SK-N-SH treated with all-trans-retinoic acid at 6 μM for 48 hours (cell line): ENCODE measurements around the gene BTBD8.

Experiments used
- ATAC-seq: fragments of 200-7000 bp; cut with Tn5 transposase; 3 replicates; pipeline ENCODE4 v1.9.1; 2020; ENCODE audit warnings: mild to moderate bottlenecking, moderate library complexity
- ARNTL ChIP-seq: fragments of 450-650 bp; formaldehyde crosslinking; IDR thresholded peaks from 2 replicates; pipeline ENCODE4 v1.5.0; 2020; ENCODE audit warnings: low read depth, mild to moderate bottlenecking, moderate library complexity, borderline replicate concordance
- BACH2 ChIP-seq: fragments of 250-450 bp; sonication (Bioruptor Pico); IDR thresholded peaks from 2 replicates; pipeline ENCODE4 v1.9.0; 2021; ENCODE audit warnings: mild to moderate bottlenecking, borderline replicate concordance
- CREB5 ChIP-seq: fragments of 250-450 bp; sonication (Bioruptor Pico); IDR thresholded peaks from 2 replicates; pipeline ENCODE4 v1.5.1; 2020; ENCODE audit warnings: low read depth, mild to moderate bottlenecking, moderate library complexity
- CSDC2 ChIP-seq: fragments of 250-450 bp; sonication (Bioruptor Pico); IDR thresholded peaks from 2 replicates; pipeline ENCODE4 v1.5.0; 2020; ENCODE audit warnings: mild to moderate bottlenecking, moderate library complexity
- CSRNP3 ChIP-seq: fragments of 250-450 bp; sonication (Bioruptor Pico); IDR thresholded peaks from 2 replicates; pipeline ENCODE4 v1.5.1; 2021; ENCODE audit warnings: mild to moderate bottlenecking, moderate library complexity
- ESRRG ChIP-seq: fragments of 250-450 bp; sonication (Bioruptor Pico); IDR thresholded peaks from 2 replicates; pipeline ENCODE4 v1.6.1; 2021; ENCODE audit warnings: mild to moderate bottlenecking
- GLIS3 ChIP-seq: fragments of 250-450 bp; sonication (Bioruptor Pico); IDR thresholded peaks from 2 replicates; pipeline ENCODE4 v1.5.0; 2020; ENCODE audit warnings: mild to moderate bottlenecking, moderate library complexity
- ISL1 ChIP-seq: fragments of 250-450 bp; sonication (Bioruptor Pico); IDR thresholded peaks from 2 replicates; pipeline ENCODE4 v2.1.2; 2022; ENCODE audit warnings: mild to moderate bottlenecking, moderate library complexity
- PATZ1 ChIP-seq: fragments of 250-450 bp; sonication (Bioruptor Pico); IDR thresholded peaks from 2 replicates; pipeline ENCODE4 v1.8.0; 2020; ENCODE audit warnings: mild to moderate bottlenecking, moderate library complexity, borderline replicate concordance
- POU6F1 ChIP-seq: fragments of 250-450 bp; sonication (Bioruptor Pico); IDR thresholded peaks from 2 replicates; pipeline ENCODE4 v1.8.0; 2021; ENCODE audit warnings: low read depth, mild to moderate bottlenecking, moderate library complexity, borderline replicate concordance
- PPARA ChIP-seq: fragments of 250-450 bp; sonication (Bioruptor Pico); IDR thresholded peaks from 2 replicates; pipeline ENCODE4 v1.5.0; 2020; ENCODE audit warnings: mild to moderate bottlenecking, borderline replicate concordance
- RARB ChIP-seq: fragments of 250-450 bp; sonication (Bioruptor Pico); IDR thresholded peaks from 2 replicates; pipeline ENCODE4 v1.8.0; 2021; ENCODE audit warnings: mild to moderate bottlenecking, moderate library complexity
- SNAI2 ChIP-seq: fragments of 250-450 bp; sonication (Bioruptor Pico); IDR thresholded peaks from 2 replicates; pipeline ENCODE4 v1.5.0; 2020; ENCODE audit warnings: mild to moderate bottlenecking, moderate library complexity
- TCF4 ChIP-seq: fragments of 250-450 bp; sonication (Bioruptor Pico); IDR thresholded peaks from 2 replicates; pipeline ENCODE4 v1.8.0; 2021; ENCODE audit warnings: mild to moderate bottlenecking, moderate library complexity, borderline replicate concordance
- TOX ChIP-seq: fragments of 250-450 bp; sonication (Bioruptor Pico); IDR thresholded peaks from 2 replicates; pipeline ENCODE4 v1.8.0; 2021; ENCODE audit warnings: mild to moderate bottlenecking, moderate library complexity, borderline replicate concordance
- TSHZ2 ChIP-seq: fragments of 250-450 bp; sonication (Bioruptor Pico); IDR thresholded peaks from 2 replicates; pipeline ENCODE4 v1.5.0; 2020; ENCODE audit warnings: mild to moderate bottlenecking, moderate library complexity
- ZC3H10 ChIP-seq: fragments of 250-450 bp; sonication (Bioruptor Pico); IDR thresholded peaks from 2 replicates; pipeline ENCODE4 v1.5.1; 2021; ENCODE audit warnings: mild to moderate bottlenecking, moderate library complexity
- ZFP3 ChIP-seq: fragments of 250-450 bp; sonication (Bioruptor Pico); IDR thresholded peaks from 2 replicates; pipeline ENCODE4 v1.5.0; 2020; ENCODE audit warnings: mild to moderate bottlenecking, moderate library complexity
- ZFP30 ChIP-seq: fragments of 450-650 bp; formaldehyde crosslinking; IDR thresholded peaks from 2 replicates; pipeline ENCODE4 v1.5.0; 2022; ENCODE audit warnings: mild to moderate bottlenecking, moderate library complexity
- ZNF565 ChIP-seq: fragments of 450-650 bp; formaldehyde crosslinking; conservative IDR thresholded peaks from 2 replicates; pipeline ENCODE4 v1.5.0; 2020; ENCODE audit warnings: low read depth, mild to moderate bottlenecking, moderate library complexity
- ZNF70 ChIP-seq: fragments of 450-650 bp; formaldehyde crosslinking; IDR thresholded peaks from 2 replicates; pipeline ENCODE4 v1.5.0; 2020; ENCODE audit warnings: mild to moderate bottlenecking, moderate library complexity
- ZNF8 ChIP-seq: fragments of 450-650 bp; formaldehyde crosslinking; IDR thresholded peaks from 2 replicates; pipeline ENCODE4 v1.5.0; 2020; ENCODE audit warnings: mild to moderate bottlenecking, moderate library complexity

Gene BTBD8

GRCh38 chr1:92186081-92186480, 105.9 kb downstream of the BTBD8 start:
- no peak for TF ChIP-seq ISL1 (CRISPR knock-in tag)
- TF ChIP-seq PATZ1, result no peak
- TF ChIP-seq TSHZ2, result no peak
- TF ChIP-seq ZNF70 (CRISPR knock-in tag), result no peak
- no peak for TF ChIP-seq CSRNP3
- no peak for TF ChIP-seq ZNF8 (CRISPR knock-in tag)
- no peak for TF ChIP-seq SNAI2
- TF ChIP-seq ZFP30, result no peak
- no peak for TF ChIP-seq RARB (CRISPR knock-in tag)
- no peak for TF ChIP-seq POU6F1 (CRISPR knock-in tag)
- no peak for TF ChIP-seq GLIS3 (CRISPR knock-in tag)
- TF ChIP-seq ZFP3, result no peak
- no peak for TF ChIP-seq TOX (CRISPR knock-in tag)
- no peak for TF ChIP-seq ZNF565 (CRISPR knock-in tag)
- no peak for TF ChIP-seq ZC3H10 (CRISPR knock-in tag)
- no peak for ATAC-seq

GRCh38 chr1:92188436-92189255, 108.5 kb downstream of the BTBD8 start:
- no peak for ATAC-seq
- TF ChIP-seq ZNF565 (CRISPR knock-in tag), result no peak
- TF ChIP-seq TCF4 (CRISPR knock-in tag), result no peak
- TF ChIP-seq TSHZ2, result no peak
- TF ChIP-seq, all 23 proteins: peak for 0

- ATAC-seq, result no peak; the same call in 2 of the 3 replicates
- TF ChIP-seq ZFP3 (no peak), GLIS3 (CRISPR knock-in tag) (no peak), BACH2 (CRISPR knock-in tag) (no peak), ARNTL (CRISPR knock-in tag) (no peak), POU6F1 (CRISPR knock-in tag) (no peak), PATZ1 (no peak), ESRRG (CRISPR knock-in tag) (no peak), CREB5 (CRISPR knock-in tag) (no peak), CSDC2 (CRISPR knock-in tag) (no peak), ZNF565 (CRISPR knock-in tag) (no peak), RARB (CRISPR knock-in tag) (no peak), PPARA (CRISPR knock-in tag) (no peak)
Measured at GRCh38 chr1:92191726-92192125, 111.6 kb downstream of the BTBD8 start.
